ENCODE measurements around the gene PGK2.

- TF ChIP-seq EZH2 (IDR thresholded peaks at IDR 0.05; ENCODE audit: low read depth, low read length, severe bottlenecking): no peak
- TF ChIP-seq, protein P1, sequence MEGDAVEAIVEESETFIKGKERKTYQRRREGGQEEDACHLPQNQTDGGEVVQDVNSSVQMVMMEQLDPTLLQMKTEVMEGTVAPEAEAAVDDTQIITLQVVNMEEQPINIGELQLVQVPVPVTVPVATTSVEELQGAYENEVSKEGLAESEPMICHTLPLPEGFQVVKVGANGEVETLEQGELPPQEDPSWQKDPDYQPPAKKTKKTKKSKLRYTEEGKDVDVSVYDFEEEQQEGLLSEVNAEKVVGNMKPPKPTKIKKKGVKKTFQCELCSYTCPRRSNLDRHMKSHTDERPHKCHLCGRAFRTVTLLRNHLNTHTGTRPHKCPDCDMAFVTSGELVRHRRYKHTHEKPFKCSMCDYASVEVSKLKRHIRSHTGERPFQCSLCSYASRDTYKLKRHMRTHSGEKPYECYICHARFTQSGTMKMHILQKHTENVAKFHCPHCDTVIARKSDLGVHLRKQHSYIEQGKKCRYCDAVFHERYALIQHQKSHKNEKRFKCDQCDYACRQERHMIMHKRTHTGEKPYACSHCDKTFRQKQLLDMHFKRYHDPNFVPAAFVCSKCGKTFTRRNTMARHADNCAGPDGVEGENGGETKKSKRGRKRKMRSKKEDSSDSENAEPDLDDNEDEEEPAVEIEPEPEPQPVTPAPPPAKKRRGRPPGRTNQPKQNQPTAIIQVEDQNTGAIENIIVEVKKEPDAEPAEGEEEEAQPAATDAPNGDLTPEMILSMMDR (IDR thresholded peaks at IDR 0.05; ENCODE audit: control extremely low read depth in 1 of 3, insufficient read depth in 1 of 3, low read depth in 1 of 3, low read length in 3 of 3): no peak
- no peak for TF ChIP-seq POLR2AphosphoS5 (IDR thresholded peaks at IDR 0.05; ENCODE audit: low read depth, low read length)
- no peak for TF ChIP-seq NRF1 (IDR thresholded peaks at IDR 0.05; ENCODE audit: low read depth, low read length)
- TF ChIP-seq PHF8 (conservative IDR thresholded peaks at IDR 0.05; ENCODE audit: low read depth, low read length): no peak
- no peak for TF ChIP-seq MAX (IDR thresholded peaks at IDR 0.05)
Observed at GRCh38 chr6:49766762-49767161, 20.3 kb downstream of the PGK2 start.

All from H1 (cell line).